ENCODE measurements around the gene CYP24A1.

Gene CYP24A1

DNA sequence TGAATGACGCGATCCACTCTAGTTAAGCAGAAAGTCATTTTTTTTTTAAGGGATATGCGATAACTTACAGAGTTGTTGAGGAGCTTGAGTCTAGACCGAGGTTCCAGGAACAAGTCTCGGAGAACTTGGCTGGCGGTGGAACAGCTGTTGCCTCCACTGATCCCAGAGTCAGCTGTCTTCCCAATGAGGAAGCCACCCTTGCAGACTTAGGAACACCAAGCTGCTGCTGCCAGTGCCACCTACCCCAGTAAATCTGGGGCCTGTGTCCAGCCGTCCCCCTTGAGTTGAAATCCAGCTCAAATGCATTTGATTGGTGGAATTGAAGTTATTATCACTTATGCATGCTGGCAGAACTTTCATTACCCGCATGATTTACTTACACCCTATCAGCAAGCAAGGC, 40.8 kb upstream of the CYP24A1 start:
- H3K9me3 ChIP-seq (ENCODE audit: control insufficient read depth, low read length): no peaks in the 10 kb centered on the region
- DNase-seq: no peak
- no peaks in the 10 kb centered on the region for H3K4me1 ChIP-seq (ENCODE audit: control insufficient read depth, insufficient read depth, low read length, poor library complexity, severe bottlenecking)
- H3K4me3 ChIP-seq (ENCODE audit: insufficient read depth, low read depth, low read length, poor library complexity, severe bottlenecking): no peak overlapping the region
- no peak overlapping the region for H3K27ac ChIP-seq (ENCODE audit: insufficient read depth, low read length, poor library complexity, severe bottlenecking)
- no peaks in the 10 kb centered on the region for H3K27me3 ChIP-seq (replicated peaks; ENCODE audit: control insufficient read depth, insufficient read depth, low read length, poor library complexity, severe bottlenecking)
- peaks cover 11% of the 10 kb centered on the region for H3K36me3 ChIP-seq (ENCODE audit: control insufficient read depth, insufficient read depth, low read length)

DNA sequence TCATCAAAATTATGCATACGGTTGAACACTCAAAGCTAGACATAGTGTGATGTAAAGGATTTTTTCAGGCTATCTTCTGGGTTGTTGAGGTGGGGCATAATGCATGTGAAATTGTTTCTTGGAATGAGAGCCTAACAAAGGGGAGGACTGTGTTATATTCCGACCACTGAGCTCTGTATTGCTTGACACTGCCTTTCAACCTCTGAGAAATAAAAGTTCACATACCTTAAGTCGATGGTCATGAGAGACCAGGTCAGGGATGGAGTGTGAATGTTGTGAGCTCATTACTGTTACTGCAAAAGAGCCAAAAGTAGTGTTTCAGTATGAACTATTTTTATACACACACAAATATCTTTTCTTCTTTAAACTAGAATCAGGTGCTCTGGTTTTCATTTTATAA, 39.1 kb upstream of the CYP24A1 start:
- Histone ChIP-seq H3K27ac (ENCODE audit: insufficient read depth, low read length, poor library complexity, severe bottlenecking) (no peak overlapping the region), H3K27me3 (replicated peaks; ENCODE audit: control insufficient read depth, insufficient read depth, low read length, poor library complexity, severe bottlenecking) (no peaks in the 10 kb centered on the region), H3K4me3 (ENCODE audit: insufficient read depth, low read depth, low read length, poor library complexity, severe bottlenecking) (no peak overlapping the region), H3K9me3 (ENCODE audit: control insufficient read depth, low read length) (no peaks in the 10 kb centered on the region), H3K4me1 (ENCODE audit: control insufficient read depth, insufficient read depth, low read length, poor library complexity, severe bottlenecking) (peaks cover 10% of the 10 kb centered on the region), H3K36me3 (ENCODE audit: control insufficient read depth, insufficient read depth, low read length) (peaks cover 11% of the 10 kb centered on the region)
- DNase-seq: no peak

DNA sequence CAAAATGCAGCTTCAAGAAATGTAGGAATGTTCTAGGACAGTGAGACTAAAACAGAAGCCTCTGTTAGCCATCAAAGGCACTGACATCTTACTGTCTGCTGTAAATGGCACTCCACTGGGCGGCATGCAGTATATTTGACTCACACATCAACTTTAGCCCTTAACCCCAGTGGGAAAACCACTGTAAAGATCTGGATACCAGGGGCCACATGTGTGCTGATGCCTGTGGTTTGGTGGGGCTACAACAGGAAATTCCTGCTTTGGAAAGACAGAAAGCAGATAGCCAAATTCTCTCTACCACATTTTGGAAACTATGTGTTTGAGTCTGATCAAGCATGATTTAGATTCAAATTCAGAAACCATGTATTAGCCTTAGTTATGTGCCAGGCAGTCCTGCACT, 38.4 kb upstream of the CYP24A1 start:
- Histone ChIP-seq H3K9me3 (ENCODE audit: control insufficient read depth, low read length) (no peaks in the 10 kb centered on the region), H3K4me1 (ENCODE audit: control insufficient read depth, insufficient read depth, low read length, poor library complexity, severe bottlenecking) (peaks cover 10% of the 10 kb centered on the region), H3K27me3 (replicated peaks; ENCODE audit: control insufficient read depth, insufficient read depth, low read length, poor library complexity, severe bottlenecking) (no peaks in the 10 kb centered on the region), H3K27ac (ENCODE audit: insufficient read depth, low read length, poor library complexity, severe bottlenecking) (no peak overlapping the region), H3K4me3 (ENCODE audit: insufficient read depth, low read depth, low read length, poor library complexity, severe bottlenecking) (no peak overlapping the region), H3K36me3 (ENCODE audit: control insufficient read depth, insufficient read depth, low read length) (peaks cover 11% of the 10 kb centered on the region)
- DNase-seq: no peak

DNA sequence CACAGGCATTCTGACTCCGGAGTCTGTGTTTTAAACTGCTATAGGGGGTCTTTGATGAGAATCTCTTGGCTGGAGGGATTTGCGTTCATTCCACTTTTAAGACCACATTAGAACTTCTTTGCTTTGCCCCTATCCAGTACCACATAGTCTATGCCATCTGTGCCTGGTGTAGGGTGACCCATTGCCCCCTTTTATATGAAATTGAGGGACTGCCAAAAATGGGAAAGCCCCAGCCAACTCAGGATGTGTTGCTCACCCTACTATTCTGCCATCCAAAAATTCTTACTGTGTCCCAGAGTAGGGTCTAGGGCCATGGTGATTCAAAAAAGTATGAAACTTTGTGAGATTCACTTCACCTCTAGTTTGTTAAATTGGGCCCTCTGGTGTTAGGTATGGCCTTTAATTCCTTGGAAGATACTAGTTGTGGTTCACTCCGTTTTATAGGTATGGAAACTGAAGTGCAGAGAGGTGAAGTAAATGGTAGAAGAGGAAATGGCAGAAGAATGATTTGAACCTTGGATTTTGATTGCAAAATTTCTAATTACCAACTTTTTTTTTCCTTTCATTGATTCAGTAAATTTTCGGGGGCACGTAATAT, 35.5 kb upstream of the CYP24A1 start:
- H3K27me3 ChIP-seq (replicated peaks; ENCODE audit: control insufficient read depth, insufficient read depth, low read length, poor library complexity, severe bottlenecking): no peaks in the 10 kb centered on the region
- H3K4me3 ChIP-seq (ENCODE audit: insufficient read depth, low read depth, low read length, poor library complexity, severe bottlenecking): peak overlapping the region; percentile 89
- peaks cover 10% of the 10 kb centered on the region for H3K4me1 ChIP-seq (ENCODE audit: control insufficient read depth, insufficient read depth, low read length, poor library complexity, severe bottlenecking)
- H3K36me3 ChIP-seq (ENCODE audit: control insufficient read depth, insufficient read depth, low read length): no peaks in the 10 kb centered on the region
- no peak for DNase-seq
- no peak overlapping the region for H3K27ac ChIP-seq (ENCODE audit: insufficient read depth, low read length, poor library complexity, severe bottlenecking)
- no peaks in the 10 kb centered on the region for H3K9me3 ChIP-seq (ENCODE audit: control insufficient read depth, low read length)

DNA sequence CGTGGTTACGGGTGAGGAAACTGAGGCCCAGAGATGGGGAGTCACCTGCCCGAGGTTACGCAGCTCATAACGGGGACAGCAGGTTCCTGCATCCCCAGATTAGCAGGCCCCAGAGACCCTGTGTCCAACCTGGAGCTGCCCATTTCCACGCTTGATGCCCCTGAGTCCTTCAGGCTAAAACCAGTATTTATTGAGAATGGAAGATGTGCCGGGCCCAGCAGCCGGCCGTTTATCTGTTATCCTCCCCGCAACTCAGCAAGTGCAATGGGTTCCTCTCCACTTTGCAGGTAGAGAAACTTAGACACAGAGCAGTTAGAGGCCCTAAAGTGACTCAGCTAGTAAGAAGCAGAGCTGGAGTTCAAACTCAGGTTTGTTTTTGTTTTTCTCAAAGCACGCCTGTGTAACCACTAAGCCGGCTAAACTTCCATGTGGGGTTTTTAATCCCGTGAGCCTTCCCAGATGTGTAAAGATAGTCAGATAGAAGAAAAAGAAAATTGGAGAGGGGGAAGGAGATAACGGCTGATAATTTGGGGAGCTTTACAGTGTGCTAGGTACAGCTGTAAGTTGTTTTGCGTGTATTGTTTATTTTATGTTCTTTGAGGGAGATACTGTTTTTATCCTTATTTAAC, 34.9 kb upstream of the CYP24A1 start:
- peak overlapping the region; percentile 97 for H3K27ac ChIP-seq (ENCODE audit: insufficient read depth, low read length, poor library complexity, severe bottlenecking)
- no peaks in the 10 kb centered on the region for H3K27me3 ChIP-seq (replicated peaks; ENCODE audit: control insufficient read depth, insufficient read depth, low read length, poor library complexity, severe bottlenecking)
- H3K4me1 ChIP-seq (ENCODE audit: control insufficient read depth, insufficient read depth, low read length, poor library complexity, severe bottlenecking): peaks cover 10% of the 10 kb centered on the region
- no peak for DNase-seq
- H3K36me3 ChIP-seq (ENCODE audit: control insufficient read depth, insufficient read depth, low read length): no peaks in the 10 kb centered on the region
- no peaks in the 10 kb centered on the region for H3K9me3 ChIP-seq (ENCODE audit: control insufficient read depth, low read length)
- H3K4me3 ChIP-seq (ENCODE audit: insufficient read depth, low read depth, low read length, poor library complexity, severe bottlenecking): peak overlapping the region; percentile 89

DNA sequence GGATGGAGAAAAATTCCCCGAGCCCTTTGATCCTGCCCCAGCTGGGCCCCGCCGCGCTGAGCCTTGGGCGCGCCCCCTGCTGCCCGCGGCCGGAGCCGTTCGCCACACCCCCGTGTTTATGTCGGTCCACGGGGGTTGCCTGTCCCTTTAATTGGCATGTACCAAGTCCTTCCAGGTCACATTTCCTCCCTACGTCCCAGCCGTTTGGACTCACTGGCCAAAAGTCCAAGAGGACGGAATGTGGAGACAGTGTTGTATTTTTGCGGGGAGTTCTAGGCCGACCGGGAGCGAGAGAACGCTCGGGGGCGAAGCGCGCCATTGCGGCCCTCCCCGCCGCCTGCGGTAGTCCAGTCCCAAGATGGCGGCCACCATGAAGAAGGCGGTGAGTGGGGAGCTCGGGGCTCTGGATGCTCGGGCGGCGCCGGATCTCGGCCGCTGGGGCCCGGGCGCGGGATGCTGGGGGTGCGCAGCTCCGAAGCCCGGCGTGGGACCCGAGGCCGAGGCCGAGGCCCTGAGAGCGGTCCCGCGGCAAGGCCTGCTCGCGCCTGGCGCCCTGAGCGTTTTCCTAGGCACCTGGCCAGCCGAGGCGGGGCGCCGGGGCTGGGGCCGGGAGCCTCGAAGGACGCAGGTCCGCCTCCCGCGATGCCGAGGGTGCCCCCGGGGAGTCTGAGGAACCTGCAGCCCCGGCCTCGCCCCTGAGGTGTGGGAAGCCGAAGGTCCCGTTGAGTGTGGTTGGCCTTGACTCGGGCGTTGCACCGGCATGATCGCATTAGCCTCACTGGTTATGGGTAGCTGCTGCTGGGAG, 34.2 kb upstream of the CYP24A1 start, which contains the start of gene PFDN4:
TSS of gene PFDN4 (plus strand) at position 345 of the 805 bp plus-strand sequence. CDS start at position 359, 14 bp downstream.
- DNase-seq: peak; percentile 51 to 68 (median 64)
- Histone ChIP-seq H3K9me3 (ENCODE audit: control insufficient read depth, low read length) (no peaks in the 10 kb centered on the region), H3K4me3 (ENCODE audit: insufficient read depth, low read depth, low read length, poor library complexity, severe bottlenecking) (peak within 1 kb of the TSS; percentile 89), H3K4me1 (ENCODE audit: control insufficient read depth, insufficient read depth, low read length, poor library complexity, severe bottlenecking) (peaks cover 10% of the 10 kb centered on the region), H3K27ac (ENCODE audit: insufficient read depth, low read length, poor library complexity, severe bottlenecking) (peak within 1 kb of the TSS; percentile 97), H3K36me3 (ENCODE audit: control insufficient read depth, insufficient read depth, low read length) (no peaks in the 10 kb centered on the region), H3K27me3 (replicated peaks; ENCODE audit: control insufficient read depth, insufficient read depth, low read length, poor library complexity, severe bottlenecking) (no peaks in the 10 kb centered on the region)

DNA sequence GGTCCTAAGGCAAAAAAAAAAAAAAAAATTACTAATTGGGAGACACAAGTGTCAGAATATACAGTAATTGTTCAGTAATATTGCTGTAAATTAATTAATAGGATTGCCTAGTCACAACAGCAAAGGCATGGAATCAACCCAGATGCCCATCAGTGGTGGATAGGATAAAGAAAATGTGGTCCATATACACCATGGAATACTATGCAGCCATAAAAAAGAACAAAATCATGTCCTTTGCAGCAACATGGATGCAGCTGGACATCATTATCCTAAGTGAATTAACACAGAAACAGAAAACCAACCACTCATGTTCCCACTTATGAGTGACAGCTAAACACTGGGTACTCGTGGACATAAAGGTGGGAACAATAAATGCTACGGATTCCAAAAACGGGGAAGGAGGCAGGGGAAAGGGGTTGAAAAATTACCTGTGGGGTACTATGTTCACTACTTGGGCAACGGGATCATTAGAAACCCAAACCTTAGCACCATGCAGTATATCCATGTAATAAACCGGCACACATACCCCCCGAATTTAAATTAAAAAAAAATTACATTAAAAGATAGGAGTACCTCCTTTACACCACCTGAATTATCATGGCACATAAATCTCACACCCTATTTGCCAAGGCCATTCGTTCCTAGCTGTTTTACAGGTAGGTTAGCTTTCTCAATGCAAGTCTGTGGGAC, 33.4 kb upstream of the CYP24A1 start:
- Histone ChIP-seq H3K4me3 (ENCODE audit: insufficient read depth, low read depth, low read length, poor library complexity, severe bottlenecking) (peak overlapping the region; percentile 89), H3K27ac (ENCODE audit: insufficient read depth, low read length, poor library complexity, severe bottlenecking) (no peak overlapping the region), H3K4me1 (ENCODE audit: control insufficient read depth, insufficient read depth, low read length, poor library complexity, severe bottlenecking) (peaks cover 10% of the 10 kb centered on the region), H3K9me3 (ENCODE audit: control insufficient read depth, low read length) (no peaks in the 10 kb centered on the region), H3K27me3 (replicated peaks; ENCODE audit: control insufficient read depth, insufficient read depth, low read length, poor library complexity, severe bottlenecking) (no peaks in the 10 kb centered on the region), H3K36me3 (ENCODE audit: control insufficient read depth, insufficient read depth, low read length) (no peaks in the 10 kb centered on the region)
- DNase-seq: no peak

DNA sequence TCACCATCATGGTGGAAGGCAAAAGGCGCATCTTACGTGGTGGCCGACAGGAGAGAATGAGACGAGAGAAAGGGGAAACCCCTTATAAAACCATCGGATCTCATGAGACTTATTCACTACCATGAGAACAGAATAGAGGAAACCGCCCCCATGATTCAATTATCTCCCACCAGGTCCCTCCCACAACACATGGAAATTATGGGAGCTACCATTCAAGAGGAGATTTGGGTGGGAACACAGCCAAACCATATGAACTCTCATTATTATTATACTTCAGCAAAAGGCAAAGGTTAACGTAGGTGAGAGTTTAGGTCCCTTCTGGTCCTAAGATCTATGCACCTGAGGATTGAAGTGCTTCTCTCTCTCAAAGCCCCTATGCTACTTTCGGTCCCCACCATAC, 31.7 kb upstream of the CYP24A1 start:
- no peaks in the 10 kb centered on the region for H3K36me3 ChIP-seq (ENCODE audit: control insufficient read depth, insufficient read depth, low read length)
- H3K9me3 ChIP-seq (ENCODE audit: control insufficient read depth, low read length): no peaks in the 10 kb centered on the region
- no peak for DNase-seq
- H3K27me3 ChIP-seq (replicated peaks; ENCODE audit: control insufficient read depth, insufficient read depth, low read length, poor library complexity, severe bottlenecking): no peaks in the 10 kb centered on the region
- H3K4me3 ChIP-seq (ENCODE audit: insufficient read depth, low read depth, low read length, poor library complexity, severe bottlenecking): no peak overlapping the region
- H3K27ac ChIP-seq (ENCODE audit: insufficient read depth, low read length, poor library complexity, severe bottlenecking): no peak overlapping the region
- H3K4me1 ChIP-seq (ENCODE audit: control insufficient read depth, insufficient read depth, low read length, poor library complexity, severe bottlenecking): peaks cover 10% of the 10 kb centered on the region

DNA sequence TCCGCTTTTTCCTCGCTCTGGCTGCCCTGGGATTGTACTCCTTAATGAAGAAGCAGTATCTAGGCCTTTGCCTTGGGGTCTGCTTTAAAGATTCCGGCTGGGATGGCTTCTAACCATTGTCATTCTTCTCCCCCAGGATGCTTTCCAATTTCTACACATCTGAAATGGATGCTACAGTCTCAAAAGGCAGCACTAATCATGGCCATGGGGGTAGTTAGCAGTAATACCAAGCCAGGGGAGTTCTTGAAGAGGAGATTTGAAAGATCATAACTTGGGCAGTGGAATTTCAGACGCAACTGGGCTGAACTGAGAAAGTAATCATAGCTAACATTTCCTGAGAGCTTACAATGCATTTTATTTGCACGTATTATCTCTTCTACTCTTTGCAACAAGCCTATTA, 30.7 kb upstream of the CYP24A1 start:
- Histone ChIP-seq H3K27me3 (replicated peaks; ENCODE audit: control insufficient read depth, insufficient read depth, low read length, poor library complexity, severe bottlenecking) (no peaks in the 10 kb centered on the region), H3K4me1 (ENCODE audit: control insufficient read depth, insufficient read depth, low read length, poor library complexity, severe bottlenecking) (peaks cover 10% of the 10 kb centered on the region), H3K36me3 (ENCODE audit: control insufficient read depth, insufficient read depth, low read length) (no peaks in the 10 kb centered on the region), H3K9me3 (ENCODE audit: control insufficient read depth, low read length) (no peaks in the 10 kb centered on the region), H3K27ac (ENCODE audit: insufficient read depth, low read length, poor library complexity, severe bottlenecking) (no peak overlapping the region), H3K4me3 (ENCODE audit: insufficient read depth, low read depth, low read length, poor library complexity, severe bottlenecking) (no peak overlapping the region)
- no peak for DNase-seq
